ENCODE results near the gene NAALADL2. TPM values are rescaled to one million over a fixed set of nuclear protein-coding genes. Genes with fewer than 3 reads are reported as not detected.

Gene NAALADL2
- total and polyA plus RNA-seq, 2 of the 4 experiments (the other 2 are of a cell fraction), result 3.8 to 19.2 TPM

GRCh38 chr3:175826759-175827158 lies 967.6 kb downstream of the NAALADL2 start:
- Histone ChIP-seq H2BK20ac (ENCODE audit: low read depth, low read length) (no peak overlapping the region), H3K9me1 (ENCODE audit: insufficient read depth, low read length) (no peaks in the 10 kb centered on the region), H3K79me1 (ENCODE audit: low read depth in 1 of 2, low read length in 2 of 2) (no peaks in the 10 kb centered on the region), H2BK5ac (ENCODE audit: low read depth, low read length, poor library complexity, severe bottlenecking) (no peak overlapping the region), H2AFZ (replicated peaks; ENCODE audit: low read length, poor library complexity) (no peak overlapping the region), H2AK9ac (replicated peaks; ENCODE audit: low read depth, low read length, poor library complexity) (no peak overlapping the region), H3K18ac (ENCODE audit: low read depth, low read length) (no peak overlapping the region), H2AK5ac (ENCODE audit: low read depth, low read length) (no peak overlapping the region), H3K36me3 (ENCODE audit: control insufficient read depth, insufficient read depth, low read length) (no peaks in the 10 kb centered on the region), H3K4me1 (ENCODE audit: control insufficient read depth, insufficient read depth, low read length) (no peaks in the 10 kb centered on the region), H4K20me1 (ENCODE audit: insufficient read depth, low read length) (no peaks in the 10 kb centered on the region), H4K8ac (ENCODE audit: low read depth in 2 of 2, low read length in 2 of 2) (no peak overlapping the region), H3K23ac (ENCODE audit: low read depth, low read length) (no peak overlapping the region), H3K9me3 (ENCODE audit: control insufficient read depth, insufficient read depth, low read length) (no peaks in the 10 kb centered on the region), H3K4ac (ENCODE audit: low read depth, low read length) (no peak overlapping the region), H3K4me2 (ENCODE audit: low read depth, low read length) (no peak overlapping the region), H2BK120ac (ENCODE audit: low read depth, low read length) (no peak overlapping the region), H3K56ac (ENCODE audit: extremely low read depth, insufficient read depth, low read length) (no peak overlapping the region), H3K27me3 (ENCODE audit: control insufficient read depth, insufficient read depth, low read length) (no peaks in the 10 kb centered on the region), H4K91ac (ENCODE audit: insufficient read depth, low read depth, low read length) (no peak overlapping the region), H3K4me3 (ENCODE audit: insufficient read depth, low read depth, low read length) (no peak overlapping the region), H3K14ac (replicated peaks; ENCODE audit: low read depth, low read length) (no peak overlapping the region), H3K9ac (ENCODE audit: low read depth, low read length) (no peak overlapping the region), H3K27ac (ENCODE audit: insufficient read depth, low read length) (no peak overlapping the region), H4K5ac (ENCODE audit: low read depth, low read length) (no peak overlapping the region), H2BK15ac (ENCODE audit: low read depth, low read length) (no peak overlapping the region)
- DNase-seq (no peak), ATAC-seq (ENCODE audit: low read depth) (no peak)
- intact Hi-C loops (cut with micrococcal nuclease) (no loop called here), in situ Hi-C loops (cut with MboI; ENCODE audit: low sequenced_read_pairs) (no loop called here), dilution Hi-C loops (cut with HindIII; ENCODE audit: low sequenced_read_pairs, unreplicated experiment) (no loop called here)
- BruUV-seq (replicated peaks), result no TSS peak
- POLR2A ChIA-PET (ENCODE audit: unreplicated experiment), result no interaction called here
- 100% methylated on average over 1 of the region's 2 CpGs; no CpG with 5 or more reads in 1 of the 2 experiments for WGBS, 2 experiments (ENCODE audit: extremely low coverage in 2 of 2, insufficient read length in 1 of 2)
- TF ChIP-seq RFX5 (IDR thresholded peaks at IDR 0.05; ENCODE audit: low read depth, low read length) (no peak), NFE2L2 (IDR thresholded peaks at IDR 0.05; ENCODE audit: low read depth, low read length) (no peak), MAFK (IDR thresholded peaks at IDR 0.05; ENCODE audit: low read depth, low read length) (no peak), MAZ (IDR thresholded peaks at IDR 0.05; ENCODE audit: borderline replicate concordance, low read depth, low read length) (no peak), USF2 (IDR thresholded peaks at IDR 0.05; ENCODE audit: low read depth, low read length) (no peak), POLR2A (IDR thresholded peaks at IDR 0.05; ENCODE audit: low read depth, low read length) (no peak), CEBPB (IDR thresholded peaks at IDR 0.05; ENCODE audit: low read depth, low read length) (no peak), RAD21 (IDR thresholded peaks at IDR 0.05; ENCODE audit: low read length) (no peak), CHD1 (IDR thresholded peaks at IDR 0.05; ENCODE audit: low read depth, low read length) (no peak), MXI1 (IDR thresholded peaks at IDR 0.05; ENCODE audit: borderline replicate concordance, low read depth, low read length) (no peak), SMC3 (IDR thresholded peaks at IDR 0.05; ENCODE audit: low read depth, low read length) (no peak), RCOR1 (IDR thresholded peaks at IDR 0.05; ENCODE audit: insufficient replicate concordance, low read length) (no peak), CTCF (conservative IDR thresholded peaks at IDR 0.05; ENCODE audit: low read depth, low read length) (no peak), BHLHE40 (IDR thresholded peaks at IDR 0.05; ENCODE audit: low read depth, low read length) (no peak), FOS (IDR thresholded peaks at IDR 0.05; ENCODE audit: low read depth, low read length) (no peak)
- TF ChIP-seq, protein P1, sequence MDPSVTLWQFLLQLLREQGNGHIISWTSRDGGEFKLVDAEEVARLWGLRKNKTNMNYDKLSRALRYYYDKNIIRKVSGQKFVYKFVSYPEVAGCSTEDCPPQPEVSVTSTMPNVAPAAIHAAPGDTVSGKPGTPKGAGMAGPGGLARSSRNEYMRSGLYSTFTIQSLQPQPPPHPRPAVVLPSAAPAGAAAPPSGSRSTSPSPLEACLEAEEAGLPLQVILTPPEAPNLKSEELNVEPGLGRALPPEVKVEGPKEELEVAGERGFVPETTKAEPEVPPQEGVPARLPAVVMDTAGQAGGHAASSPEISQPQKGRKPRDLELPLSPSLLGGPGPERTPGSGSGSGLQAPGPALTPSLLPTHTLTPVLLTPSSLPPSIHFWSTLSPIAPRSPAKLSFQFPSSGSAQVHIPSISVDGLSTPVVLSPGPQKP (IDR thresholded peaks at IDR 0.05; ENCODE audit: borderline replicate concordance, low read depth, low read length), result no peak
- CTCF ChIA-PET, result no interaction called here

All from IMR-90 (cell line).